Smooth muscle cell (in vitro differentiated cells): ENCODE data around the gene SNCB. TPM values are rescaled to one million over a fixed set of nuclear protein-coding genes. Genes with fewer than 3 reads are reported as not detected.

Source experiments
- DNase-seq: peaks from one replicate; lab custom pipeline; 2025; ENCODE audit not compliant: unreplicated experiment; lab: John Stamatoyannopoulos, UW
- H2AFZ ChIP-seq: fragments of 200-600 bp; sonication (generic); 2 replicates; pipeline ENCODE4 v1.6.0; 2016; ENCODE audit warnings: antibody characterized with exemption, low read depth, mild to moderate bottlenecking
- H3F3A ChIP-seq: fragments of 200-600 bp; sonication (generic); 2 replicates; pipeline ENCODE4 v1.6.0; 2017; ENCODE audit warnings: antibody characterized with exemption, low read depth
- H3K27ac ChIP-seq: fragments of 200-600 bp; sonication (generic); 2 replicates; pipeline ENCODE4 v1.5.1; 2016; ENCODE audit warnings: low read depth, mild to moderate bottlenecking
- H3K27me3 ChIP-seq: fragments of 200-600 bp; sonication (generic); 2 replicates; pipeline ENCODE4 v1.6.1; 2016; ENCODE audit warnings: low read depth, mild to moderate bottlenecking
- H3K36me3 ChIP-seq: fragments of 200-600 bp; sonication (generic); 2 replicates; pipeline ENCODE4 v1.5.1; 2016; ENCODE audit warnings: low read depth
- H3K4me1 ChIP-seq: fragments of 200-600 bp; sonication (generic); 2 replicates; pipeline ENCODE4 v1.5.1; 2016; ENCODE audit warnings: low read depth
- H3K4me2 ChIP-seq: fragments of 200-600 bp; sonication (generic); 2 replicates; pipeline ENCODE4 v1.6.0; 2016; ENCODE audit warnings: mild to moderate bottlenecking
- H3K4me3 ChIP-seq: fragments of 200-600 bp; sonication (generic); 2 replicates; pipeline ENCODE4 v1.5.1; 2016; ENCODE audit warnings: mild to moderate bottlenecking
- H3K79me2 ChIP-seq: fragments of 200-600 bp; sonication (generic); 2 replicates; pipeline ENCODE4 v1.6.0; 2016; ENCODE audit warnings: low read depth, mild to moderate bottlenecking
- H3K9ac ChIP-seq: fragments of 200-600 bp; sonication (generic); 2 replicates; pipeline ENCODE4 v1.6.0; 2016; ENCODE audit warnings: low read depth
- H3K9me3 ChIP-seq: fragments of 200-600 bp; sonication (generic); replicated peaks from 2 replicates; pipeline ENCODE4 v1.5.1; 2016; ENCODE audit warnings: low read depth
- H4K20me1 ChIP-seq: fragments of 200-600 bp; sonication (generic); 2 replicates; pipeline ENCODE4 v1.6.0; 2016; ENCODE audit warnings: low read depth
- CTCF ChIP-seq: fragments of 200-600 bp; sonication (generic); IDR thresholded peaks from 2 replicates; pipeline ENCODE4 v1.5.1; 2017; ENCODE audit warnings: borderline replicate concordance, mild to moderate bottlenecking, antibody characterized with exemption; ENCODE audit not compliant: insufficient read depth, poor library complexity, severe bottlenecking
- WGBS: methylation state at CpG from one replicate; pipeline ENCODE4 v1.1.7; 2016; ENCODE audit warnings: low lambda C conversion rate; 5-methylcytosine and 5-hydroxymethylcytosine counted together
- polyA plus RNA-seq: library from polyadenylated mRNA; unstranded; fragments of >200 nt; fragmentation: Nextera tagmentation; extraction: Ambion mirVana; gene quantifications from 2 replicates; pipeline ENCODE4 v1.2.1, GENCODE V29; 2016
- total RNA-seq: library from RNA; depleted of rRNA; stranded (reverse); fragments of >200 nt; gene quantifications from 2 replicates; pipeline ENCODE4 v1.2.3, GENCODE V29; 2014

Gene SNCB
- total and polyA plus RNA-seq, 2 experiments from 2014 or later, result 0.45 to 0.55 TPM

GRCh38 chr5:176677209-176677939 is 47.0 kb upstream of the SNCB start:
- Histone ChIP-seq H4K20me1 (no peaks in the 10 kb centered on the region), H3K4me2 (no peak overlapping the region), H3K4me3 (no peak overlapping the region), H3K27me3 (peaks cover 23% of the 10 kb centered on the region), H3K27ac (no peak overlapping the region), H3K4me1 (no peaks in the 10 kb centered on the region), H3F3A (no peaks in the 10 kb centered on the region), H3K36me3 (no peaks in the 10 kb centered on the region), H2AFZ (no peak overlapping the region), H3K9ac (no peak overlapping the region), H3K9me3 (no peaks in the 10 kb centered on the region), H3K79me2 (no peaks in the 10 kb centered on the region)
- no peak for DNase-seq
- TF ChIP-seq CTCF, result no peak
- WGBS, result 88% methylated on average over 12 of the region's 12 CpGs

- Histone ChIP-seq H3F3A (no peaks in the 10 kb centered on the region), H3K27ac (no peak overlapping the region), H3K79me2 (no peaks in the 10 kb centered on the region), H3K36me3 (no peaks in the 10 kb centered on the region), H3K4me3 (no peak overlapping the region), H4K20me1 (no peaks in the 10 kb centered on the region), H3K9me3 (no peaks in the 10 kb centered on the region), H3K9ac (no peak overlapping the region), H3K27me3 (peaks cover 20% of the 10 kb centered on the region), H2AFZ (no peak overlapping the region), H3K4me1 (no peaks in the 10 kb centered on the region), H3K4me2 (no peak overlapping the region)
- TF ChIP-seq CTCF, result no peak
- WGBS, result 46% methylated on average over 9 of the region's 10 CpGs
- DNase-seq, result no peak
Measured at GRCh38 chr5:176676361-176676824, 46.1 kb upstream of the SNCB start.

- H3F3A ChIP-seq, result no peaks in the 10 kb centered on the region
- H3K4me3 ChIP-seq, result no peak overlapping the region
- no peaks in the 10 kb centered on the region for H3K9me3 ChIP-seq
- no peaks in the 10 kb centered on the region for H3K79me2 ChIP-seq
- no peak overlapping the region for H3K9ac ChIP-seq
- no peaks in the 10 kb centered on the region for H3K36me3 ChIP-seq
- TF ChIP-seq CTCF, result peak; percentile 68
- no peaks in the 10 kb centered on the region for H3K4me1 ChIP-seq
- H3K27me3 ChIP-seq, result peaks cover 17% of the 10 kb centered on the region
- no peak for DNase-seq
- 63% methylated on average over 19 of the region's 19 CpGs for WGBS
- H3K4me2 ChIP-seq, result no peak overlapping the region
- H2AFZ ChIP-seq, result no peak overlapping the region
- H4K20me1 ChIP-seq, result no peaks in the 10 kb centered on the region
- H3K27ac ChIP-seq, result no peak overlapping the region
Measured at GRCh38 chr5:176675676-176676360, 45.5 kb upstream of the SNCB start.

GRCh38 chr5:176674799-176675198 is 44.5 kb upstream of the SNCB start:
- H3F3A ChIP-seq, result no peaks in the 10 kb centered on the region
- H3K27ac ChIP-seq, result no peak overlapping the region
- H3K9ac ChIP-seq, result no peak overlapping the region
- no peaks in the 10 kb centered on the region for H4K20me1 ChIP-seq
- H3K36me3 ChIP-seq, result no peaks in the 10 kb centered on the region
- H3K4me1 ChIP-seq, result no peaks in the 10 kb centered on the region
- no peaks in the 10 kb centered on the region for H3K79me2 ChIP-seq
- H3K4me2 ChIP-seq, result no peak overlapping the region
- peaks cover 6% of the 10 kb centered on the region for H3K27me3 ChIP-seq
- no peak overlapping the region for H2AFZ ChIP-seq
- H3K4me3 ChIP-seq, result no peak overlapping the region
- no peaks in the 10 kb centered on the region for H3K9me3 ChIP-seq
- 89% methylated on average over 17 of the region's 17 CpGs for WGBS
- TF ChIP-seq CTCF, result no peak
- no peak for DNase-seq
